Ishikawa (cell line): ENCODE data around the gene ENTPD3.

ENCODE experiments used
- CEBPB ChIP-seq: IDR thresholded peaks from 2 replicates; pipeline ENCODE4 v1.6.1; 2012
- CREB1 ChIP-seq: IDR thresholded peaks from 2 replicates; pipeline ENCODE4 v1.6.1; 2012; ENCODE audit warnings: low read depth
- EGR1 ChIP-seq: IDR thresholded peaks from 2 replicates; pipeline ENCODE4 v1.6.1; 2012
- EP300 ChIP-seq: IDR thresholded peaks from 2 replicates; pipeline ENCODE4 v1.6.1; 2012; ENCODE audit warnings: borderline replicate concordance
- FOXM1 ChIP-seq: IDR thresholded peaks from 2 replicates; pipeline ENCODE4 v1.6.1; 2012; ENCODE audit warnings: low read depth, borderline replicate concordance
- NFIC ChIP-seq: IDR thresholded peaks from 2 replicates; pipeline ENCODE4 v1.6.1; 2012
- RAD21 ChIP-seq: IDR thresholded peaks from 2 replicates; pipeline ENCODE4 v1.6.1; 2012; ENCODE audit warnings: low read depth
- TAF1 ChIP-seq: IDR thresholded peaks from 2 replicates; pipeline ENCODE4 v1.6.1; 2012; ENCODE audit warnings: low read depth, mild to moderate bottlenecking
- TCF12 ChIP-seq: IDR thresholded peaks from 2 replicates; pipeline ENCODE4 v1.6.1; 2012; ENCODE audit warnings: low read depth
- TEAD4 ChIP-seq: IDR thresholded peaks from 2 replicates; pipeline ENCODE4 v1.6.1; 2012
- YY1 ChIP-seq: IDR thresholded peaks from 2 replicates; pipeline ENCODE4 v1.6.1; 2012; ENCODE audit warnings: low read depth
- ZBTB7A ChIP-seq: IDR thresholded peaks from 2 replicates; pipeline ENCODE4 v1.6.1; 2012; ENCODE audit warnings: low read depth
- TF ChIP-seq, protein P1 (sequence below): IDR thresholded peaks from 2 replicates; pipeline ENCODE4 v1.6.1; 2012
- TF ChIP-seq, protein P2 (sequence below): IDR thresholded peaks from 2 replicates; pipeline ENCODE4 v1.6.1; 2012
- TF ChIP-seq, protein P3 (sequence below): IDR thresholded peaks from 2 replicates; pipeline ENCODE4 v1.6.1; 2012; ENCODE audit warnings: low read depth, mild to moderate bottlenecking

The ENTPD3 gene

DNA sequence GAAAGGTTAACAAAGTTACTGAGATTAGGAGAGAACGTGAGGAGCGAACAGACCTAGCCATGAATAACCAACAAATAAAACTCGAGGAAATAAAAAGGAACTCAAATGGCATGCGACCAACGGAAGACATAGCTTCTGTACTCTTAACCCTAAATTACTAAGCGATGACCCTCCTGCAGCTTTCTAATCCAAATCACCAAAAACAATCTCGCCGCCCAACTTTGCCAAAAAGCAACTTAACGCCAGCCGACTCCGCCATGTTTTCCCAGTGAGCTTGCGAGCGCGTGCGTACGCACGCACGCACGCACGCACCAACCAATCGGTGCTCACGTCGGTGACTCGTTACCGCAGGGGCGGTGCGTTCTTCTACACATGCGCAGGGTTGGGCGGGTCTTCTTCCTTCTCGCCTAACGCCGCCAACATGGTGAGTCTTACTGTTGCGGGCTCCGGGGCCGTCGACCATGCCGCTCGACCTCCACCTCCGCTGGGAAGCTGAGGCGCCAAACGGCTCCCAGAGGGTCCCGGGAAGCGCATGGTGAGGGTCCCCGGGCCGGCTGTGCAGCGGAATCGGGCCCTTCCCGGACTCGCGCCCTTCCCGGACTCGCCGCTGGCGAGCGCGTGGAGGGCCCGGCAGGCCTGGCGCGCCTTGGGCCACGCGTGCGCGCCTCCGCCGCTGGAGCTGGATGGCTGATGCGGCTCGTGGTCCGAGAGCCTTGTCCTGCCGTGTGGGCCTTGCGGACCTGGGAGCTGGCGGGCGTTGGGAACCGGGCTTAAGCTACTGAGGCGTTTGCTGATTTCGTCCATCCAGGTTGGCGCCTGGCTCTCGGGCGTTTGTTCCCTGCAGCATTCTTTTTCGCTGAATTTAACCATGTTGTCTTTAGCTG, 70.2 kb downstream of the ENTPD3 start, which contains the start of gene RPL14:
Gene RPL14 (plus strand): TSS at position 400 of the 884 bp plus-strand sequence. CDS start 133 bp downstream, at position 533.
- TF ChIP-seq TCF12 (peak; percentile 45), CREB1 (peak; percentile 60), YY1 (peak; percentile 95), TAF1 (peak; percentile 96), TEAD4 (no peak), ZBTB7A (no peak)
- TF ChIP-seq, protein P1, sequence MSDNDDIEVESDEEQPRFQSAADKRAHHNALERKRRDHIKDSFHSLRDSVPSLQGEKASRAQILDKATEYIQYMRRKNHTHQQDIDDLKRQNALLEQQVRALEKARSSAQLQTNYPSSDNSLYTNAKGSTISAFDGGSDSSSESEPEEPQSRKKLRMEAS: peak; percentile 93
- TF ChIP-seq, protein P2, sequence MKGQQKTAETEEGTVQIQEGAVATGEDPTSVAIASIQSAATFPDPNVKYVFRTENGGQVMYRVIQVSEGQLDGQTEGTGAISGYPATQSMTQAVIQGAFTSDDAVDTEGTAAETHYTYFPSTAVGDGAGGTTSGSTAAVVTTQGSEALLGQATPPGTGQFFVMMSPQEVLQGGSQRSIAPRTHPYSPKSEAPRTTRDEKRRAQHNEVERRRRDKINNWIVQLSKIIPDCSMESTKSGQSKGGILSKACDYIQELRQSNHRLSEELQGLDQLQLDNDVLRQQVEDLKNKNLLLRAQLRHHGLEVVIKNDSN: peak; percentile 21

DNA sequence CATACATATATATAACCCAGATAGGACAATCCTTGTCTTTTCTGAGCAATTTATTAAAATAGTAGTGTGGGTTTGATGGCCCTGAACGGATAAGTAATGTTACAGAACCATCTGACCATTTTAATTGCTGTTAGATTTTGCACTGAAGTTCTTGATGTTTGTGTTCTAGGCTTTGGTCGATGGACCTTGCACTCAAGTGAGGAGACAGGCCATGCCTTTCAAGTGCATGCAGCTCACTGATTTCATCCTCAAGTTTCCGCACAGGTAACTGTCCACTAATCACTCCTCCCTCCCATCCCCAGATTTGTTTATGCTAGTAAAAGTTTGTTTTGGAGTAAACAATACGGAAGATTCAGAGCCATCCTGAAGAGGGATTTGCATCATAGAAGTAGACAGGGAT, 71.5 kb downstream of the ENTPD3 start:
- no peak for TF ChIP-seq YY1
- TF ChIP-seq, protein P1: no peak
- TF ChIP-seq RAD21: no peak

DNA sequence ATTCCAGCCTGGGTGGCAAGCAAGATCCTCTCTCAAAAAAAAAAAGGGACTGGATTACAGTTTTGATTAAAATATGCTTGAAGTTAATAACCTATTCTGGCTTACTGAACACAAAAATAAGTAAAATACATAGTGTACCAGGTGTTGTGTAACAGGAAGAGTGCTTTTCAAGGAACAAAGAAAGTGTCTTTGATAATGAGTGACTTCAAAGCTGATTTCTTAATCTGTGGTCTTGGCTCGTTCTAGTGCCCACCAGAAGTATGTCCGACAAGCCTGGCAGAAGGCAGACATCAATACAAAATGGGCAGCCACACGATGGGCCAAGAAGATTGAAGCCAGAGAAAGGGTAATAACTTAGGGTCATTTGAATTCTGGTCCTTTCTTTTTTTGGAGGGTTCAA, 74.2 kb downstream of the ENTPD3 start:
- no peak for TF ChIP-seq CEBPB

GRCh38 chr3:40463579-40463978, 76.6 kb downstream of the ENTPD3 start:
- TF ChIP-seq, protein P1: no peak
- no peak for TF ChIP-seq YY1
- no peak for TF ChIP-seq NFIC
- TF ChIP-seq, protein P3, sequence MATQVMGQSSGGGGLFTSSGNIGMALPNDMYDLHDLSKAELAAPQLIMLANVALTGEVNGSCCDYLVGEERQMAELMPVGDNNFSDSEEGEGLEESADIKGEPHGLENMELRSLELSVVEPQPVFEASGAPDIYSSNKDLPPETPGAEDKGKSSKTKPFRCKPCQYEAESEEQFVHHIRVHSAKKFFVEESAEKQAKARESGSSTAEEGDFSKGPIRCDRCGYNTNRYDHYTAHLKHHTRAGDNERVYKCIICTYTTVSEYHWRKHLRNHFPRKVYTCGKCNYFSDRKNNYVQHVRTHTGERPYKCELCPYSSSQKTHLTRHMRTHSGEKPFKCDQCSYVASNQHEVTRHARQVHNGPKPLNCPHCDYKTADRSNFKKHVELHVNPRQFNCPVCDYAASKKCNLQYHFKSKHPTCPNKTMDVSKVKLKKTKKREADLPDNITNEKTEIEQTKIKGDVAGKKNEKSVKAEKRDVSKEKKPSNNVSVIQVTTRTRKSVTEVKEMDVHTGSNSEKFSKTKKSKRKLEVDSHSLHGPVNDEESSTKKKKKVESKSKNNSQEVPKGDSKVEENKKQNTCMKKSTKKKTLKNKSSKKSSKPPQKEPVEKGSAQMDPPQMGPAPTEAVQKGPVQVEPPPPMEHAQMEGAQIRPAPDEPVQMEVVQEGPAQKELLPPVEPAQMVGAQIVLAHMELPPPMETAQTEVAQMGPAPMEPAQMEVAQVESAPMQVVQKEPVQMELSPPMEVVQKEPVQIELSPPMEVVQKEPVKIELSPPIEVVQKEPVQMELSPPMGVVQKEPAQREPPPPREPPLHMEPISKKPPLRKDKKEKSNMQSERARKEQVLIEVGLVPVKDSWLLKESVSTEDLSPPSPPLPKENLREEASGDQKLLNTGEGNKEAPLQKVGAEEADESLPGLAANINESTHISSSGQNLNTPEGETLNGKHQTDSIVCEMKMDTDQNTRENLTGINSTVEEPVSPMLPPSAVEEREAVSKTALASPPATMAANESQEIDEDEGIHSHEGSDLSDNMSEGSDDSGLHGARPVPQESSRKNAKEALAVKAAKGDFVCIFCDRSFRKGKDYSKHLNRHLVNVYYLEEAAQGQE: no peak
- no peak for TF ChIP-seq CREB1
- TF ChIP-seq, protein P2: no peak
- TF ChIP-seq TEAD4: no peak
- no peak for TF ChIP-seq ZBTB7A
- no peak for TF ChIP-seq TCF12
- TF ChIP-seq CEBPB: no peak
- no peak for TF ChIP-seq EP300
- no peak for TF ChIP-seq TAF1
- no peak for TF ChIP-seq EGR1
- no peak for TF ChIP-seq FOXM1
- no peak for TF ChIP-seq RAD21

- TF ChIP-seq NFIC: no peak
- TF ChIP-seq, protein P2: no peak
- no peak for TF ChIP-seq TEAD4
- TF ChIP-seq CREB1: no peak
- TF ChIP-seq TCF12: no peak
- no peak for TF ChIP-seq RAD21
- TF ChIP-seq EGR1: no peak
- no peak for TF ChIP-seq YY1
- TF ChIP-seq, protein P1: no peak
- TF ChIP-seq EP300: no peak
- TF ChIP-seq CEBPB: no peak
- no peak for TF ChIP-seq ZBTB7A
- TF ChIP-seq FOXM1: no peak
- no peak for TF ChIP-seq TAF1
- TF ChIP-seq, protein P3: no peak
Observed at GRCh38 chr3:40464339-40465110, 77.5 kb downstream of the ENTPD3 start.
